Measurements from ENCODE around the gene ZNF613. TPM values are rescaled to one million over a fixed set of nuclear protein-coding genes. Genes with fewer than 3 reads are reported as not detected.

Gene ZNF613
- 0.82 to 1.7 TPM (median 0.93 TPM) in 5 replicates for total RNA-seq (2022; extraction: Qiagen RNA extraction)

DNA sequence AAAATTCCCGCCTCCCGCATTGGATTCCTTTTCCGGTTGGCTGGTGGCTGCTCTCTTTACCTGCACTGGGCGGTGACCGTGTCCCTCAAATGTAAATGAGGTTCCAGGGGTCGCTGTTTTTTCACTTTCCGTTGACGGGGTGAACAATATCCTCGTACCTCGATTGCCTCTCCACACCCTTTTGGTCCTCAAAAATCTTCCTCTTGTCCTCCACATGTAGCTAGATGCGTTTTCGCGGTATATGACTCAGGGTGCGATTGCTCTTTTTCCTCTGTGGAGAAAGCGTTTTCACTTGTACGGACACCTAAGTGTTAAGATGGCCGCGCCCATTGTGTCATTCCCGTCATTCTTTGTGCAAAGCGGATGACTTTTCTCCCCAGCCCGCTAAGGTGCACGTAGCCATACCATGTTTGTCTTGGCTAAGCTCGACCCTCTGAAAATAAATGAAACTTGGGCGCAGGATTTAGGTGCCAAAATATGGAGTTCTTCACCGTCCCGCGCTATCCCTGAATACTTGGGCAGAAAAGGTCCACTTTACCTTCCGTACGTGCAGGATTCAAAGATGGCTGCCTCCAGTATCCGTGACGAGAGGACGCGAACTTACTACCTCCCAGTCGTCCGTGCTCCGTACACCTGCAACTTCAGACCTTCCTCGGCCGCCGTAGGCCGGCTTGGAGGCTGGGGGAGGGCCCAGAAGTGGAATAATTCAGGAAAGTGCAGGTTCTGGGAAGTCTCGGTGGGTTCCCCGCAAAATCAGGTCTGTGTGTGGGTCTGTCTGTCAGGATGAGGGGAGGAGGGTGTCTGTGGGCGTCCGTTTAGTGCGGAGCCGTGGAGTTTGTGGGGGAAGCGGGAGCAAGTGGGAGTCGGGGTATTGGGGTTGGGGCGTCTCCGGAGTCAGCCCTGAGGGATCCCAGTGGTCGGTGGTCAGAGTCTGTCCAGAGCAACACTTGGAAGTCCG is at the start of gene ZNF613:
ZNF613 (plus strand) TSS at position 689 of the 958 bp plus-strand sequence. CDS start 8,749 bp downstream, outside the sequence.

DNA sequence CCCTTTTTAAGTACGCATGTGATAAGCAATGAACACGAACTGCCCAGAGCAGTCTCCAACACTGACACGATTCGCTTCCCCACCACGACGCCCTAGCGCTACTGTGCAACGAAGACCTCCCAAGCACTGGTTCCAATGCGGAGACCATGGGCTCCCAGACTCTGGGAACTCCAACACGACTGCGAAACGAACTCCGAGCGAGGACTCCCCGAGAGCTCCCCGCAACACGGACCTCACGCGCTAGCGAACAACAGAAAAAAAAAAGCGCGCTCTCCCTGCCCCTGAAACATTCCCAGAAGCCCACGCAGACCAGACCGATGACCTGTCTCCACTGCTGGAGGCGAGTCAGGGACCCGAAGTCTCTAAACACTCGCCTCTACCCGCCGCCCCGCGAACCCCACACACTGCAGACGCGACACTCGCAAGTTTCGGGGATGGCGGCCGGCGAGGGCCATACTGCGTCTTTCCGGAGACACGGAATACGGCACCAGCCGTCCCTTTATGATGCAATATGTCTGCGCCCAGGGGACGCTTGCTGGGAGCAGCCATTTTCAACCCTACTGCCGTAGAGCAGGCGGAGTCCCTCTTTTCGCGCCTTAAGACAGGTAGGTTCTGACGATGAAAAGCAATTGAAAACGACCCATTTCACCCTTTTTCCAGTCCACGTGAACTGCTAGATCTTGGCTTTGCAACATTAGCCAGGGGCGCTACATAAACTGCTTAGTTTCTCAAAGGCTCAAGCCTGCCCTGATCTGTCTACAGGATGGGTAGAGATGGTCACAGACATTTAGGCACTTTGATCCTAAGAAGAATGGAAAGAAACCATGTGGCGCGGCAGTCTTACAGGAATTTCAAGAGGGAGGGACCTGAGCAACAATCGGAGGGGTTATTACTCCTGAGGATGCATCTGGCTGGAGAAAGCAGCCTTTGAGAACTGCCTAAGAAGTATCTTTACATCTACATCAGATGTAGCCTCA is 39.5 kb upstream of the ZNF613 start, which contains the start of gene ZNF577:
ZNF577 (minus strand) TSS at position 430 of the 977 bp plus-strand sequence. CDS start 7,569 bp downstream, outside the sequence.

DNA sequence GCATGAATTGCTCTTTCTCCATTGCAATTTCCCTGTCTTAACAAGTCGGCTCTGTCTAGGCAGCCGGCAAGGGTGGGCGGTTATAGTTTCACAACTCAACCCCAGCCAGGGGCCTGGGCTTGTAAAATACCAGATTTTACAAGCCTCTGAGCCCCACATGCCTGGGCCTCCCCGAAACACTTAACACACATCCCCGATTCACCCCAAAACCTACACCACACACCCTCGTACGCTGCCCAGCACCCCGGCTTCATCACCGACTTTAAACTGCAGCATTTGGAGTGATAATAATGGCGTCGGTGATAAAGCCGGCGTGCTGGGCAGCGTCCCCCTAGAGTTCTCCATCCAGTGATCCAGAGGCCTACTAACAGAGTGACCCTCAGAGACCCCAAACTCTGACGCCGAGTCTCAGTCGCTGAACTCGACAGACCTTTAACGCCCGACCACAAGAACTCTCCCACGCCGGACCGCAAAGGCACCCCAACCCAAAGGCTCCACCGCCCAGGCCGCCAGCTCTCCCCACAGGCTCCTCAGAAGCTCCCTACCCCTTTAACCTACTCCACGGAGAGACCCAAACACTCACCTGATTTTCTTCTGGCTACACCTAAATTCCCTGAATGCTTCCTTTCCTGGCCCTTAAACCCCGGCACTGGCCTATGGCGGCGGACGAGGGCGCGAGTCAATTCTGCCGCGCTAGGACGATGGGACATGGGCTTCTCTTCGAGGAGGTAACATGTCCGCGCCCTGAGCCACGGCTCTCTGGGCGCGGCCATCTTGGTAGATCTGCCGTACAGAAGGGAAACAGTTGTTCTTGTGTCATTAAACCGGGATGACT is 22.7 kb upstream of the ZNF613 start, which contains the start of gene ZNF649:
ZNF649 (minus strand) TSS at position 687 of the 835 bp plus-strand sequence. CDS start 4,910 bp downstream, outside the sequence.

DNA sequence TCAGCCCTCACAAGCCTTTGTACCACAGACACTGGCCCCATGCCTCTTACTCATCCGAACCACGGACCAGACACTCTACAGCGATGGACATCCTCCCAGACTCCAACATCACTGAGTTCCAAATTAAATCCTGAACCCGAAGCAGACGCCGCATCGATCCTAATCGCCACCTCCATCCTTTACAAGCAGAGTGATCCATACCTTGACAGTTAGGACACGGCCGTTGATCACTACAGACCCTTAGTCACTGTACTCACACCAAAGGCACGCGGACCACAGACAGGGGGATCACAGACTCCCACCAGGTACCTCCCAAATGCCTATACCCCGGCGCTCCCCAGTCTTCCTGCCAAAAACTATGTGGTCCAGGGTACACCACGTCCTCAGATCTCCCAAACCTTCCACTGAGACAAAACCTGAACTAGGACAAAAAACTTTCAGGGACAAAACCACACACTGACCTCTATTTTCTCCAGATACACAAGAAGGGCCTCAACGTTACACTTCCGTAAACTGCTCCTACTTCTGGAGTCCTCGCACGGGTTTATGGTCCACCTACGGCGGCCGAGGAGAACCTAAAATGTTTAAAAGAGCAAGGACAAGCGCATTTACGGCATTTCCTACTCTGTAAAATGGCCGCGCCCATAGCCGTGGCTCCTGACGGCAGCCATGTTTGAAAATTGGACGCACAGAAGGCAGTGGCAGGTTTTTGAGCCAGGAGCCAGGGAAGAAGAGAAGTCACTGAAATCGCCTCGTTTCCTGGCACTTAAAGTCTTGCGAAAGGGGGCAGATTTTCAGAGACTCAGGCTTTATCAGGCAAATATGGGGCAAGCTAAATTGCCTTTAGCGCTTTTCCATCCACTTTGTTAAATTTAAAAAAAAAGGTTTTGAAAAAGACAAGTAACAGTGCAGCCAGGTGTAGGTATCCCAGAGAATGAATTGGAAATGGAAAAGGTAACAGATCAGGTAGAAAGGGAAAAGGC is 59.3 kb downstream of the ZNF613 start, which contains the start of gene ZNF350:
ZNF350 (minus strand) TSS at position 532 of the 983 bp plus-strand sequence. CDS start 12,480 bp downstream, outside the sequence.

Other genes starting within 250 kb of the ZNF613 start
- 11.6 to 14.2 TPM (median 12.3 TPM) in 5 replicates for gene SPACA6, start 234.1 kb upstream of the ZNF613 start, total RNA-seq (2022; extraction: Qiagen RNA extraction)
- gene HAS1, start 203.5 kb upstream of the ZNF613 start, total RNA-seq (2022; extraction: Qiagen RNA extraction): 0.03 TPM in 1 of 5 replicates, not detected in the others
- gene FPR1, start 175.6 kb upstream of the ZNF613 start, total RNA-seq (2022; extraction: Qiagen RNA extraction): 0.09 to 0.19 TPM (median 0.15 TPM) in 5 replicates
- gene FPR2, start 166.3 kb upstream of the ZNF613 start, total RNA-seq (2022; extraction: Qiagen RNA extraction): not detected in 5 replicates
- gene FPR3, start 132.3 kb upstream of the ZNF613 start, total RNA-seq (2022; extraction: Qiagen RNA extraction): not detected in 5 replicates
- gene ZNF577, start 39.5 kb upstream of the ZNF613 start, total RNA-seq (2022; extraction: Qiagen RNA extraction): 0.03 to 0.07 TPM in 2 of 5 replicates, not detected in the others
- 0.08 to 0.36 TPM (median 0.27 TPM) in 5 replicates for gene ZNF649, start 22.5 kb upstream of the ZNF613 start, total RNA-seq (2022; extraction: Qiagen RNA extraction)
- 3.4 to 5.1 TPM (median 3.5 TPM) in 5 replicates for gene ZNF350, start 59.4 kb downstream of the ZNF613 start, total RNA-seq (2022; extraction: Qiagen RNA extraction)
- gene ZNF615, start 80.7 kb downstream of the ZNF613 start, total RNA-seq (2022; extraction: Qiagen RNA extraction): 3.1 to 4.8 TPM (median 4.0 TPM) in 5 replicates
- 2.5 to 3.5 TPM (median 2.9 TPM) in 5 replicates for gene ZNF614, start 100.9 kb downstream of the ZNF613 start, total RNA-seq (2022; extraction: Qiagen RNA extraction)
- 1.4 to 1.9 TPM (median 1.5 TPM) in 5 replicates for gene ZNF432, start 121.4 kb downstream of the ZNF613 start, total RNA-seq (2022; extraction: Qiagen RNA extraction)
- gene ZNF841, start 168.3 kb downstream of the ZNF613 start, total RNA-seq (2022; extraction: Qiagen RNA extraction): 1.6 to 1.9 TPM (median 1.8 TPM) in 5 replicates
- gene ZNF616, start 212.5 kb downstream of the ZNF613 start, total RNA-seq (2022; extraction: Qiagen RNA extraction): 0.41 to 1.1 TPM (median 0.82 TPM) in 5 replicates
- gene ZNF836, start 244.1 kb downstream of the ZNF613 start, total RNA-seq (2022; extraction: Qiagen RNA extraction): 0.42 to 1.1 TPM (median 0.76 TPM) in 5 replicates